ENCODE data around the gene GPR21.

GPR21 gene

GRCh38 chr9:123034881-123035510 lies 1.5 kb downstream of the GPR21 start:
- Histone ChIP-seq H3K4me1 (ENCODE audit: insufficient read depth, low read length) (peaks cover 58% of the 10 kb centered on the region), H3K9me3 (ENCODE audit: low read length) (no peaks in the 10 kb centered on the region), H3K9ac (ENCODE audit: low read length) (no peak overlapping the region), H3K27ac (ENCODE audit: low read depth, low read length) (no peak overlapping the region), H3K4me3 (ENCODE audit: low read depth in 1 of 2, low read length in 2 of 2) (peak overlapping the region in 1 of 2 donors; percentile 1), H3K36me3 (ENCODE audit: insufficient read depth, low read length) (peaks cover 5% of the 10 kb centered on the region), H3K27me3 (ENCODE audit: control insufficient read depth in 1 of 2, insufficient read depth in 2 of 2, low read length in 2 of 2) (no peaks in the 10 kb centered on the region)

- Histone ChIP-seq H3K9me3 (ENCODE audit: low read length) (no peaks in the 10 kb centered on the region), H3K4me3 (ENCODE audit: low read depth in 1 of 2, low read length in 2 of 2) (no peak overlapping the region), H3K27me3 (ENCODE audit: control insufficient read depth in 1 of 2, insufficient read depth in 2 of 2, low read length in 2 of 2) (no peaks in the 10 kb centered on the region), H3K4me1 (ENCODE audit: insufficient read depth, low read length) (peaks cover 65% of the 10 kb centered on the region), H3K36me3 (ENCODE audit: insufficient read depth, low read length) (peaks cover 5% of the 10 kb centered on the region), H3K27ac (ENCODE audit: low read depth, low read length) (no peak overlapping the region), H3K9ac (ENCODE audit: low read length) (no peak overlapping the region)
Measured at GRCh38 chr9:123035791-123036190, 2.3 kb downstream of the GPR21 start.

GRCh38 chr9:123036893-123037545 lies 3.6 kb downstream of the GPR21 start:
- Histone ChIP-seq H3K27ac (ENCODE audit: low read depth, low read length) (no peak overlapping the region), H3K9ac (ENCODE audit: low read length) (no peak overlapping the region), H3K36me3 (ENCODE audit: insufficient read depth, low read length) (peaks cover 5% of the 10 kb centered on the region), H3K4me3 (ENCODE audit: low read depth in 1 of 2, low read length in 2 of 2) (no peak overlapping the region), H3K27me3 (ENCODE audit: control insufficient read depth in 1 of 2, insufficient read depth in 2 of 2, low read length in 2 of 2) (no peaks in the 10 kb centered on the region), H3K4me1 (ENCODE audit: insufficient read depth, low read length) (peaks cover 65% of the 10 kb centered on the region), H3K9me3 (ENCODE audit: low read length) (no peaks in the 10 kb centered on the region)

GRCh38 chr9:123039617-123040219 lies 6.3 kb downstream of the GPR21 start:
- Histone ChIP-seq H3K27ac (ENCODE audit: low read depth, low read length) (no peak overlapping the region), H3K9me3 (ENCODE audit: low read length) (no peaks in the 10 kb centered on the region), H3K27me3 (ENCODE audit: control insufficient read depth in 1 of 2, insufficient read depth in 2 of 2, low read length in 2 of 2) (no peaks in the 10 kb centered on the region), H3K4me3 (ENCODE audit: low read depth in 1 of 2, low read length in 2 of 2) (no peak overlapping the region), H3K36me3 (ENCODE audit: insufficient read depth, low read length) (peaks cover 5% of the 10 kb centered on the region), H3K4me1 (ENCODE audit: insufficient read depth, low read length) (peaks cover 45% of the 10 kb centered on the region), H3K9ac (ENCODE audit: low read length) (no peak overlapping the region)

- Histone ChIP-seq H3K4me1 (ENCODE audit: insufficient read depth, low read length) (peaks cover 42% of the 10 kb centered on the region), H3K27ac (ENCODE audit: low read depth, low read length) (no peak overlapping the region), H3K9me3 (ENCODE audit: low read length) (no peaks in the 10 kb centered on the region), H3K9ac (ENCODE audit: low read length) (no peak overlapping the region), H3K27me3 (ENCODE audit: control insufficient read depth in 1 of 2, insufficient read depth in 2 of 2, low read length in 2 of 2) (no peaks in the 10 kb centered on the region), H3K36me3 (ENCODE audit: insufficient read depth, low read length) (no peaks in the 10 kb centered on the region), H3K4me3 (ENCODE audit: low read depth in 1 of 2, low read length in 2 of 2) (no peak overlapping the region)
Measured at GRCh38 chr9:123040801-123041200, 7.3 kb downstream of the GPR21 start.

GRCh38 chr9:123041489-123041888 lies 8.0 kb downstream of the GPR21 start:
- no peak overlapping the region for H3K9ac ChIP-seq (ENCODE audit: low read length)
- H3K4me1 ChIP-seq (ENCODE audit: insufficient read depth, low read length): peaks cover 42% of the 10 kb centered on the region
- no peaks in the 10 kb centered on the region for H3K27me3 ChIP-seq (ENCODE audit: control insufficient read depth in 1 of 2, insufficient read depth in 2 of 2, low read length in 2 of 2)
- no peaks in the 10 kb centered on the region for H3K36me3 ChIP-seq (ENCODE audit: insufficient read depth, low read length)
- no peak overlapping the region for H3K4me3 ChIP-seq (ENCODE audit: low read depth in 1 of 2, low read length in 2 of 2)
- no peak overlapping the region for H3K27ac ChIP-seq (ENCODE audit: low read depth, low read length)
- H3K9me3 ChIP-seq (ENCODE audit: low read length): no peaks in the 10 kb centered on the region

GRCh38 chr9:123043081-123043939 lies 9.8 kb downstream of the GPR21 start:
- Histone ChIP-seq H3K27me3 (ENCODE audit: control insufficient read depth in 1 of 2, insufficient read depth in 2 of 2, low read length in 2 of 2) (no peaks in the 10 kb centered on the region), H3K4me3 (ENCODE audit: low read depth in 1 of 2, low read length in 2 of 2) (no peak overlapping the region), H3K9me3 (ENCODE audit: low read length) (no peaks in the 10 kb centered on the region), H3K9ac (ENCODE audit: low read length) (no peak overlapping the region), H3K36me3 (ENCODE audit: insufficient read depth, low read length) (no peaks in the 10 kb centered on the region), H3K27ac (ENCODE audit: low read depth, low read length) (no peak overlapping the region), H3K4me1 (ENCODE audit: insufficient read depth, low read length) (peaks cover 34% of the 10 kb centered on the region)

- no peaks in the 10 kb centered on the region for H3K27me3 ChIP-seq (ENCODE audit: control insufficient read depth in 1 of 2, insufficient read depth in 2 of 2, low read length in 2 of 2)
- H3K27ac ChIP-seq (ENCODE audit: low read depth, low read length): no peak overlapping the region
- H3K4me3 ChIP-seq (ENCODE audit: low read depth in 1 of 2, low read length in 2 of 2): no peak overlapping the region
- H3K9me3 ChIP-seq (ENCODE audit: low read length): no peaks in the 10 kb centered on the region
- peaks cover 45% of the 10 kb centered on the region for H3K4me1 ChIP-seq (ENCODE audit: insufficient read depth, low read length)
- H3K36me3 ChIP-seq (ENCODE audit: insufficient read depth, low read length): no peaks in the 10 kb centered on the region
- no peak overlapping the region for H3K9ac ChIP-seq (ENCODE audit: low read length)
Measured at GRCh38 chr9:123044586-123044985, 11.1 kb downstream of the GPR21 start.

- H3K27me3 ChIP-seq (ENCODE audit: control insufficient read depth in 1 of 2, insufficient read depth in 2 of 2, low read length in 2 of 2): no peaks in the 10 kb centered on the region
- H3K4me3 ChIP-seq (ENCODE audit: low read depth in 1 of 2, low read length in 2 of 2): no peak overlapping the region
- no peaks in the 10 kb centered on the region for H3K36me3 ChIP-seq (ENCODE audit: insufficient read depth, low read length)
- peak overlapping the region; percentile 16 for H3K27ac ChIP-seq (ENCODE audit: low read depth, low read length)
- no peaks in the 10 kb centered on the region for H3K9me3 ChIP-seq (ENCODE audit: low read length)
- peaks cover 48% of the 10 kb centered on the region for H3K4me1 ChIP-seq (ENCODE audit: insufficient read depth, low read length)
- no peak overlapping the region for H3K9ac ChIP-seq (ENCODE audit: low read length)
Measured at GRCh38 chr9:123046406-123047195, 13.1 kb downstream of the GPR21 start.

GRCh38 chr9:123048748-123049147 lies 15.3 kb downstream of the GPR21 start:
- no peaks in the 10 kb centered on the region for H3K9me3 ChIP-seq (ENCODE audit: low read length)
- H3K27ac ChIP-seq (ENCODE audit: low read depth, low read length): peak overlapping the region; percentile 6
- no peak overlapping the region for H3K9ac ChIP-seq (ENCODE audit: low read length)
- no peaks in the 10 kb centered on the region for H3K27me3 ChIP-seq (ENCODE audit: control insufficient read depth in 1 of 2, insufficient read depth in 2 of 2, low read length in 2 of 2)
- H3K4me1 ChIP-seq (ENCODE audit: insufficient read depth, low read length): peaks cover 60% of the 10 kb centered on the region
- H3K4me3 ChIP-seq (ENCODE audit: low read depth in 1 of 2, low read length in 2 of 2): no peak overlapping the region
- no peaks in the 10 kb centered on the region for H3K36me3 ChIP-seq (ENCODE audit: insufficient read depth, low read length)
